Umbilical cord (tissue), 1 donor: Measurements from ENCODE around the gene CHIT1. TPM values are rescaled to one million over a fixed set of nuclear protein-coding genes. Genes with fewer than 3 reads are reported as not detected.

Source experiments
- total RNA-seq: library from RNA; depleted of rRNA; stranded (reverse); fragments of >200 nt; gene quantifications from one replicate; pipeline ENCODE4 v1.2.3, GENCODE V29; 2014; ENCODE audit warnings: low replicate concordance; ENCODE audit not compliant: insufficient read depth

Gene CHIT1
- total RNA-seq, 1 donor from 2014 or later = 1.4 TPM

Other genes with a start within 250 kb of the CHIT1 start
- gene TMEM183A, start 222.3 kb downstream of the CHIT1 start, total RNA-seq = 41.7 TPM
- 23.1 TPM for gene PPFIA4, start 203.2 kb downstream of the CHIT1 start, total RNA-seq
- 2.6 TPM for gene MYOG, start 143.7 kb downstream of the CHIT1 start, total RNA-seq
- 5.8 TPM for gene ADORA1, start 101.9 kb downstream of the CHIT1 start, total RNA-seq
- not detected for gene MYBPH, start 53.8 kb downstream of the CHIT1 start, total RNA-seq
- 5.8 TPM for gene CHI3L1, start 43.0 kb downstream of the CHIT1 start, total RNA-seq
- gene BTG2, start 75.8 kb upstream of the CHIT1 start, total RNA-seq = 63.3 TPM
- gene FMOD, start 121.4 kb upstream of the CHIT1 start, total RNA-seq = 227 TPM
- gene PRELP, start 246.1 kb upstream of the CHIT1 start, total RNA-seq = 7.0 TPM